ENCODE data around the gene IQCC.
A peak's percentile ranks its signal among the peaks of the same experiment; 100 is the strongest.

The IQCC gene

DNA sequence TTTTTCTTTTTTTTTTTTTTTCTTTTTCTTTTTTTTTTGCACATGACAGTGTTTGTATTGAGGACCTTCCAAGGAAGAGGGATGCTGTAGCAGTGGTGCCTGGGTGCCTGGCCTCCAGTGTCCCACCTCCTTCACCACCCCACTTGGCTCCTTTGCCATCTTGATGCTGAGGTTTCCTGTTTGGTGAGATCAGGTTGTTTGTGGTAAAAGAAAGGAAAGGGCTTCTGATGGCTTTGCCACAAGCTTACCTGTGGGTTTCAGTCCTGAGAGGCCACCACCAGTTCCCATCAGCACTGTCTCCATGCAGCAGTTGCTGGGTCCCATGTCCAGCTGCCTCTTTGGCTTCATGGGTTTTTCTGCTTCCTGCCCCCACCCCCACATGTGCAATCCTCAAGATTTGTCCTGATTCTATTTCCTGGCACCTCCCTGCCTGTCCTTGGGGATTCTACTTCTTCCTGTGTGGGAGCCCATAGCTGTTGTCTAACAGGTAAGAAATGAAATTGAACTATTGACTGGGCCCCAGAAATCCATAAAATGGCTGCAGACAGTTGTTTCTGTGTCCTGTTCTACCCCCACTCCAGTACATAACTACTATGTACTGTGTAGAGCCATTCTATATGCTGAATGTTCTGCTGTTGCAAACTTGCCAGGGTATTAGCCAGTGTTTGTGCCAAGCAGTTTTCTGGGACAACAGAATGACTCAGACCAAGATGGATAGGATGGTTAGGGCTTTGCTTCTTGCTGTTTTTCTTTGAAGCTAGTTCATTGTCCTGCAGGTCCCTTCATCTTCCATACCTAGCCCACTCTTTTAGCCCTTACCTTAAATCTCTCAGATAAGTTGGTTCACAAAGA is 9.3 kb upstream of the IQCC start:
- DNase-seq (ENCODE audit: low read depth): peak; percentile 33

GRCh38 chr1:32197074-32197473 is 8.4 kb upstream of the IQCC start:
- no peak for DNase-seq (ENCODE audit: low read depth)

- no peak for DNase-seq (ENCODE audit: low read depth)
Measured at GRCh38 chr1:32197837-32198236, 7.6 kb upstream of the IQCC start.

DNA sequence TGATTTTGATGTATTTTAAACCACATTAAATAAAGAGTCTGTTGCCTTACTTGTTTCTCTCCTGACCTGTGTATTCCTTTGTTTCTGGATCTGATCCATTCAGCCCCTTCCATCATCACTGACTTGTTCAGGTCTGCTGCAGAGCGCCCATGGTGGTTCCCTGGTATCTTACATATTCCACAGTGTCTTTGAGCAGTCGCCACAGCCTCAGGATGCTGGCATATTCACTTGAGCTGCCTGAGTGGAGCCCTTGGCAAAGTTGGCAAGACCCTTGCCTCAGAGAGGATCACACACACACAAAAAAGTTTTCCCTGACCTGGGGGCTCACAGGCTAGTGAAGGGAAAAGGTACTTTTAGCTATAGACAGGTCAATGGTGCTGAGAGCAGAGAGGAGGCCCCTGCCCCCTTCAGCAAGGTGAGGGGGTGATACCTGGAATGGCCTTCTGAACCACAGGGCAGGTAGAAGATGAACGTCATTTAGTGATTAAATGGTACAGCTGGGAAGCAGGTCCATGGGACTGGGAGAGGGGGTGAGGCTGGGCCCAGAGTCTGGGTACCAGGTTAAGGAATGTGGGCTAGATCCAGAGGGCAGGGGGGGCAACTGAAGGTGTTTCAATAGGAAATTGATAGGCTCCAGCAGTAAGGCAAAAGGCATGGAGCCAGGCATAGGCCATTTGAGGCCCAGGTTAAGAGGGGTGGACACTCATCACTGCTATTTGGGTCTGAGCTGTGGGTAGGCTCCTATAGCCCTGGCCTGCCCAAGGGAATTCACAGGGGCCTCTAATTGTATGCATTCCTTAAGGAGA is 7.0 kb upstream of the IQCC start:
- DNase-seq (ENCODE audit: low read depth): no peak

DNA sequence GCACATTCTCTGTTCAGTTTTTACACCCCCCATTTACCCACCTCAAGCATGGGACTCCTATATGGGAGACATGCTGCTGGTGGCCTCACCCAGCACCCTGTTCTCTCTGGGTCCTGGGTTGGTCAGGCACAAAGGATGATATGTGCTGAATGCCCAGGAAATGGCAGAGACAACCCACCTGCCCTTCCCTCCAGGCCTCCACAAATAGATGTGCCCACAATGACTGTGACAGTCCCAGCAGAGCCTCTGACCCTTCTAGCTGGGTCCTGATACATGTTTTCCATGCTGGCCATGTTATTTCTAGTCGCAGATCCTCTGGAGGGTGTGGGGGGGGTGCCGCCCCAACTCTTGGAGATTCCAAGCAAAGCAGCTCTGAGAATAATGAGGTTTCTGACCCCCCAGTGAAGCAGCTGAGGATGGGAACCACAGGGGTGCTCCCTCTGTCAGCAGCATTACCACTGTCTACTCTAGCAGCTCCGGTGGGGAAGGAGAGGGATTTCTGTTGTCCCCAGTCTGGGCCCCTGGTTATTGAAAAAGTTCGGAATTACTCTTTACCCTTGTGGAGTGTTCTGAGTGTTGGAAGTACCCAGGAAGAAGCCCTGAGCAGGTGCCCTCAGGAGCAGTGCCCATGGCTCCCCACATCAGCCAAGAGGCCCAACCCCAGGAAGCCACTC is 6.3 kb upstream of the IQCC start:
- no peak for DNase-seq (ENCODE audit: low read depth)

GRCh38 chr1:32199717-32200072 is 5.8 kb upstream of the IQCC start:
- DNase-seq (ENCODE audit: low read depth): no peak

DNA sequence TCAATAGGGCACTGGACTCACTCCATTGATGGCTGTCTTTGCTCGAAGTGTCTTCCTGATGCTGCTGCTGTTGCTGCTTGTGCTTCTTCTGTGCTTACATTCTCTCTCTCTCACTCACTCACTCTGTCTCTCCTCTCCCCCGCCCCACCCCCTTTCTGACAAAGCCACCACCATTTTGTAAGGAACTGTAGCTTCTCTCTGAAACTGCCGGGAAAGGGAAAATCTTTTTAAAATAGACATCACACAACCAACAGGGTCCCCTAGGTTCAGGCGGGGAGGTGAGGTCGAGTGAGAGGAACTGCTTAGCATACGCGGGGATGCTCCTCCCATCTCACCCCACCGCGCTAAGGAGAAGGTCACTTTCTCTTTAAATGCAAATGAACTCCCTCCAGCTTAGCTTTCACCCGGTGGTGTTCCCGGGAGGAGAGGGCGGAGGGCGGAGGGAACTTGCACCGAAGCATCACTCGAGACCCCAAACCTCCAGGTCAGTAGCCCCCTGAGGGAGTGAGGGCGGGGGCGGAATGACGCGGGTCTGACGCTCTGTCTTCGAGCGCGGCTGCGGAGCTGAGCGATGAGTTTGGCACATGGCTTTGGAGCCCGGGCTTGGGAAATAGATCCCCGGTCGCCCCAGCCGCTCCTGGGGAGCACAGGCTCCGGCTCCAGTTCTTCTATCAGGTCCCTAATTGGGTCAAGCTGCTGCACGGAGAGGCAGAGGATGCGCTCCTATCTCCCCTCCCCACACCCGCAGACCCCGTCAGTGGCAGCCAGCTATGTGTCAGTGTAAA is 5.1 kb upstream of the IQCC start, which contains the start of gene CCDC28B:
Gene CCDC28B, plus strand, starts transcription at position 370 of the 785 bp plus-strand sequence. CDS start 1,341 bp downstream, outside the sequence.
- peak; percentile 82 for DNase-seq (ENCODE audit: low read depth)

GRCh38 chr1:32201011-32201855 is 4.2 kb upstream of the IQCC start:
- peak; percentile 72 for DNase-seq (ENCODE audit: low read depth)

- no peak for DNase-seq (ENCODE audit: low read depth)
Measured at GRCh38 chr1:32204943-32205361, 519 bp upstream of the IQCC start.

DNA sequence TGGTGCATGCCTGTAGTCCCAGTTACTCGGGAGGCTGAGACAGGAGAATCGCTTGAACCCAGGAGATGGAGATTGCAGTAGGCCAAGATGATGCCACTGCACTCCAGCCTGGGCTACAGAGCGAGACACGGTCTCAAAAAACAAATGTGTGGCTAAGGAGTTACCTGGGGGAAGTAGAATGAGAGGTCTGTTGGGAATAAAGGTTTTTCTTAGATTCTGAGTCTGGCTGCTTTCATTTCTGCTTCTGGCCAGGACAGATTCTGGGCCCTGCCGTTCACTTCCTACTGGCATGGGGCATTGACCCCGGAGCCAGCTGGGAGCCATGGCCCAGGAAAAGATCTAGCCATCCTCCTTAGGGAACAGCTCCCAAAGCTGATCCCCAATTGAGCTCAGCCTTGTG is 3.0 kb downstream of the IQCC start:
- DNase-seq (ENCODE audit: low read depth): no peak

DNA sequence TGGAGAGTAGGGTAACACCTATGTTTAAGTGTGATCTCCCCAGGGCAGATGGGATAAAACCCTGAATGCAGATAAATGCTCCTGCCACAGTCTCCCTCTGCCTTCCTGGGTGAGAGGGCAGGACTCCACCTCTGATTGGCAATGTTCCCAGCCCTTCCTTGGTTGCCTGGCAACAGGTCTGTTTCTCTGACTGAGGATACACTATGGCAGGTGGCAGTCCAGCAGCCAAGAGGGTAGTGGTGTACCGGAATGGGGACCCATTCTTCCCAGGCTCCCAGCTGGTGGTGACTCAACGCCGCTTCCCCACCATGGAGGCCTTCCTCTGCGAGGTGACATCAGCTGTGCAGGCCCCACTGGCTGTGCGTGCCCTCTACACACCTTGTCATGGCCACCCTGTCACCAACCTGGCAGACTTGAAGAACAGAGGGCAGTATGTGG is 3.4 kb downstream of the IQCC start, which contains the start of gene DCDC2B:
Gene DCDC2B, plus strand, starts transcription at position 199 of the 438 bp plus-strand sequence. Its CDS starts 5 bp downstream, at position 204.
- peak; percentile 50 for DNase-seq (ENCODE audit: low read depth)

DNA sequence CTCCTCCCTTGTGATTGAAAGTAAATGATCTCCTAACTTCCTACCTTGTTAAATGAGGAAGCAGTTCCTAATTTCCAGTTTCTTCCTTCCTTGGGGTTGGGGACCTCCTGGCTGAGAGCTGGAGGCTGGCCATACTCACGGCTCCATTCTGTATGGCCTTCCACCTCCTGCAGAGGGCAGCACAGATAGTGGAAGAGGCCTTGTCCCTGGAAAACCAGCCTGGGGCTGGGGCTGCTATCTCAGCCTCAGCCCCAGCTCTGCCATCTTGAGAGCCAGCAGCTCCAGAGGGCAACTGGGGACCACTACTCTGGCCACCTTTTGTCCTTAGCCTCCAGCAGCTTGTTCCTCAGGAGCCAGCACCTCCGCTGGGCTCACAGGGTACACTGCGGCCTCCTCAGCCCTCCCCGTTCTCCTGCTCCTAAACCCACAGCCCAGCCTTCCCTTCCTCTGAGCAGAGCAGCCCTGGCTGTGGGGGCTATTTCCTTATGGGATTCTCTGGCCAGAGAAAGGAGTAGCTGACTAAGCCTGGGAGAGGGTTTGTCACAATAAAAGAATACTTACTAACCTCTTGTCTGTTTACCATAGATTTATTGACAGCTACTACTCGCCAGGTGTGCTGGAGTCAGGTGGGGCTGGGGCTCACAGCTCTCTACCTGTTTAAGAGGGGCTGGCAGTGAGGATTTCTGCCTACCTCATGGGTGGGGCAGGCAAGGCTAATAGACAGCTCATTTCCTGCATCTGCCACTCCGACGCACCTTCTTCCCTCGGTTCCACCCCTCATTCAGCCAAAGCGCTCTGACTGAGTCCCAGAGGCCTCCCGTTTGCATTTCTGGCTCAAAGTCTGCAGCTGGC is 10.4 kb downstream of the IQCC start:
- DNase-seq (ENCODE audit: low read depth): peak; percentile 78

DNA sequence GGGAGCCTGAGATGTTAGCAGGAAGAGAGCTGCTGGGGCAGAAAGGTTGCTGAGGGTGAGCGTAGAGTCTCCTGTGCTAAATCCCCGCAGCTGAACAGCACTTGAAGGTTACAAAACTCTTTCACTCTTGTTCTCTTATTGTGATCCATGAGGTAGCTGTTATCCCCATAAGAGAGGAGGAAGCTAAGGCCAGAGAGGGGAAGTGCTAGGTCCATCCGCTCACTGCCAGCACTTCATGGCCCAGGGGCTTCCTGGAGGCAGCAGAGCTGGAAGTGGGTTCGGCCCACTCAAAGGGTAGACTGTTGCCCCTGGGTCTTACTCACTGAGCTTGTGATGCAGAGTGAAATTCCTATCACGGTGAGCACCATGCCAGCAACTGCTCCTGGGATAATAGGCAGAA is 11.1 kb downstream of the IQCC start:
- DNase-seq (ENCODE audit: low read depth): no peak

DNA sequence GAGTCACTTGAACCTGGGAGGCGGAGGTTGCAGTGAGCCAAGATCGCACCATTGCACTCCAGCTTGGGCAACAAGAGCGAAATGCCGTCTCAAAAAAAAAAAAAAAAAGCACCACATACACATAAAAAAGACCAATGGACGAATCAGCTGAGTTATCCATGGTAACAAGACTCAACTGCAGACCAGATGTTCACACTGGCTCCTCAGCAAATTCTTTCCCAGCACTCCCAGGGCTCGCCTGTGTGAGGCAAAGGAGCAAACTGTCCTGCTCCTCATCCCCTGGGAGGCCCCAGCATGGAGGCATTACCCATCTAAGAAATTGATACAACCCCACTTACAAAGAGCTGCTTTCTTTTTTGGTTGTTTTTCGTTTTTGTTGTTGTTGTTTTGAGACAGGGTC is 13.6 kb downstream of the IQCC start:
- DNase-seq (ENCODE audit: low read depth): no peak

GRCh38 chr1:32220746-32221580 is 15.5 kb downstream of the IQCC start:
- no peak for DNase-seq (ENCODE audit: low read depth)

DNA sequence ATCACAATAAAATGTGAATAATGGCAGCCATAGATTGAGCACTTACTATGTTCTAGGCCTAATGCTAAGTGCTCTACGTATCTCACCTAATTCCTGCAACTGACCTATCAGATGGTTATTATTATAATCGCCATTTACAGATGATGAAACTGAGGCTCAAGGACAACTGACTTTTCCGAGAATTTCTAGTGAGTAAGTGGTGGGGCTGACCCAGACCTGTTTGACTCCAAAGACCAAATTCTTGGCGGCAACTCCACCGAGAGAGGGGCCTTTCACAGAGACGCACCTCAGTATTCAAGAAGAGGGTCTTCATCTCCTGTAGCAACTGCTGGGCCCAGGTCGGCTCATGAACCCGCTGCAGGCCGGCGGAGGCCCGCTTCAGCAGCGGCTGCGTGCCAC is 16.1 kb downstream of the IQCC start:
- no peak for DNase-seq (ENCODE audit: low read depth)

DNA sequence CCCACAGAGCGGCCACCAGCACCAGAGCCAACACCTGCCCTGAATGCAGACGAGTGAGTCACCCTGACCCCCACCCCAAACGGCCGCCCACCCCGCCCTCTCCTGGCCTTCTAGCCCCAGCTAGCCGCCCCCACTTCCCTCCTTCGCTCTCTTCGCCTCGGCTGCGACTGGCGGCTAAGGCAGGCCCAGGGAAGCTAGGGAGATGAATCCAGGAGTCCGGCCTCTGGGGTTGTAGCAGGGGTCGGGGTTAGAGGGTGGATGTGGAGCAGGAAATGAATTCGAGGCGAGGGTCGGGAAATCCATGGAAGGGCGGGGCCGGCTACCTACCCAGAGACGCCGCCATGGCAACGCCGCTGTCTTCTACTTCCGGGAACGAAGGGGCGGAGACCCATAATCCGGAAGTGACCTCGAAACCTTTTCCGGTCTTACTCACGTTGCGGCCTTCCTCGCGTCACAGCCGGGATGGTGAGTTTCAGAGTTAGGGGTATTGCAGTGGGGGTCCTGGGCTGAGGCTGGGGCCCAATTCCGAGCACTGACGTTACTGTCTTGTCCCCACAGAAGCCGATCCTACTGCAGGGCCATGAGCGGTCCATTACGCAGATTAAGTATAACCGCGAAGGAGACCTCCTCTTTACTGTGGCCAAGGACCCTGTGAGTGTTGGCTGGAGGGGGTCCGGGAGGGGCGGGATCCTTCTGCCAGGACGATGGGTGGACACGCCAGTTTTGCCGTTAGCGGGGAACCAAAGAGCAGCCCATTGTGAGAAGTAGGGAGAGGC is 16.7 kb downstream of the IQCC start, which contains the start of the genes EIF3I and TMEM234:
Gene EIF3I, plus strand, starts transcription at position 428 of the 776 bp plus-strand sequence. Its CDS starts 35 bp downstream, at position 463.
Gene TMEM234, minus strand, starts transcription at position 374 of the 776 bp plus-strand sequence. Its CDS starts 31 bp downstream, at position 343.
- peak; percentile 93 for DNase-seq (ENCODE audit: low read depth)

- no peak for DNase-seq (ENCODE audit: low read depth)
Measured at GRCh38 chr1:32223683-32224082, 18.2 kb downstream of the IQCC start.

All from EH (cell line).